ENCODE results near the gene MS4A1. TPM values are rescaled to one million over a fixed set of nuclear protein-coding genes. Genes with fewer than 3 reads are reported as not detected.

Gene MS4A1
- total and polyA plus RNA-seq, 12 donors: 0.07 to 1.0 (median 0.47) TPM; not detected in 2

GRCh38 chr11:60511393-60511792 is 55.7 kb downstream of the MS4A1 start:
- intact Hi-C loops (cut with DNase I): no loop called here
- Histone ChIP-seq H3K27ac (no peak overlapping the region), H3K4me3 (no peak overlapping the region), H3K9me3 (replicated peaks in 1 of 3) (no peaks in the 10 kb centered on the region), H3K27me3 (no peaks in the 10 kb centered on the region), H3K4me1 (replicated peaks in 1 of 2) (no peaks in the 10 kb centered on the region), H3K36me3 (replicated peaks in 1 of 2) (no peaks in the 10 kb centered on the region)
- WGBS, 4 donors: 63 to 66% (median 65%) methylated on average over 6 of the region's 6 CpGs
- TF ChIP-seq CTCF (IDR thresholded peaks at IDR 0.05): no peak
- no peak for TF ChIP-seq POLR2A (IDR thresholded peaks at IDR 0.05)
- DNase-seq: no peak

- Histone ChIP-seq H3K36me3 (replicated peaks in 1 of 2) (no peaks in the 10 kb centered on the region), H3K9me3 (replicated peaks in 1 of 3) (no peaks in the 10 kb centered on the region), H3K27ac (no peak overlapping the region), H3K4me1 (replicated peaks in 1 of 2) (no peaks in the 10 kb centered on the region), H3K4me3 (no peak overlapping the region), H3K27me3 (no peaks in the 10 kb centered on the region)
- intact Hi-C loops (cut with DNase I): no loop called here
- DNase-seq: no peak
- TF ChIP-seq CTCF (IDR thresholded peaks at IDR 0.05) (no peak), POLR2A (IDR thresholded peaks at IDR 0.05) (no peak)
- WGBS, 4 donors: 62 to 74% (median 73%) methylated on average over 3 of the region's 3 CpGs
Observed at GRCh38 chr11:60512651-60513225, 57.1 kb downstream of the MS4A1 start.

- WGBS, 4 donors: 51 to 68% (median 55%) methylated on average over 2 of the region's 2 CpGs
Observed at GRCh38 chr11:60513496-60514460, 58.1 kb downstream of the MS4A1 start.

More at GRCh38 chr11:60513496-60514460, 58.1 kb downstream of the MS4A1 start:
- Histone ChIP-seq H3K4me1 (replicated peaks in 1 of 2) (no peaks in the 10 kb centered on the region), H3K36me3 (replicated peaks in 1 of 2) (no peaks in the 10 kb centered on the region), H3K9me3 (replicated peaks in 1 of 3) (no peaks in the 10 kb centered on the region), H3K27ac (no peak overlapping the region), H3K4me3 (no peak overlapping the region), H3K27me3 (no peaks in the 10 kb centered on the region)
- intact Hi-C loops (cut with DNase I): no loop called here
- no peak for TF ChIP-seq CTCF (IDR thresholded peaks at IDR 0.05)
- no peak for TF ChIP-seq POLR2A (IDR thresholded peaks at IDR 0.05)
- DNase-seq: no peak
